K562 (cell line): ENCODE data around the gene MGST3. TPM values are rescaled to one million over a fixed set of nuclear protein-coding genes. Genes with fewer than 3 reads are reported as not detected.

Experiments used
- ARHGAP35 ChIP-seq: fragments of 450-650 bp; IDR thresholded peaks from 2 replicates; pipeline ENCODE4 v1.6.1; 2018; ENCODE audit not compliant: partially characterized antibody
- E2F1 ChIP-seq: sonication (generic); formaldehyde crosslinking; IDR thresholded peaks from 2 replicates; pipeline ENCODE4 v1.8.1; 2023; ENCODE audit warnings: mild to moderate bottlenecking, missing genetic modification reagents, moderate library complexity
- EP400 ChIP-seq: fragments of 450-650 bp; IDR thresholded peaks from 2 replicates; pipeline ENCODE4 v1.6.1; 2017; ENCODE audit warnings: antibody characterized with exemption, mild to moderate bottlenecking, moderate library complexity
- ERF ChIP-seq: fragments of 450-650 bp; formaldehyde crosslinking; IDR thresholded peaks from 2 replicates; pipeline ENCODE4 v1.4.0; 2020; ENCODE audit warnings: mild to moderate bottlenecking, mixed read lengths
- HDAC2 ChIP-seq: fragments of 450-650 bp; IDR thresholded peaks from 2 replicates; pipeline ENCODE4 v1.6.1; 2016; ENCODE audit warnings: mild to moderate bottlenecking
- HMBOX1 ChIP-seq: sonication (generic); IDR thresholded peaks from 2 replicates; pipeline ENCODE4 v1.6.1; 2016
- IRF2 ChIP-seq: sonication (generic); formaldehyde crosslinking; IDR thresholded peaks from 2 replicates; pipeline ENCODE4 v1.8.1; 2022; ENCODE audit warnings: mild to moderate bottlenecking, missing genetic modification reagents
- KDM2B ChIP-seq: fragments of 250-450 bp; sonication (Bioruptor Pico); IDR thresholded peaks from 2 replicates; pipeline ENCODE4 v1.8.0; 2021; ENCODE audit warnings: mild to moderate bottlenecking, moderate library complexity
- KDM4B ChIP-seq, 2 experiments: fragments of 450-650 bp in 1 of 2; sonication (generic) in 1 of 2; IDR thresholded peaks; 2 replicates each; pipeline ENCODE4 v1.6.1; 2016 to 2017; ENCODE audit warnings: borderline replicate concordance in 2 of 2, antibody characterized with exemption in 1 of 2, low read depth in 1 of 2, mild to moderate bottlenecking in 1 of 2
- KLF13 ChIP-seq: fragments of 450-650 bp; IDR thresholded peaks from 2 replicates; pipeline ENCODE4 v1.6.1; 2016; ENCODE audit warnings: missing genetic modification characterization, low read depth, mild to moderate bottlenecking, missing compliant biosample characterization, moderate library complexity, borderline replicate concordance
- MCM5 ChIP-seq: fragments of 450-650 bp; IDR thresholded peaks from 2 replicates; pipeline ENCODE4 v1.6.1; 2016; ENCODE audit warnings: low read depth
- MECOM ChIP-seq: fragments of 250-450 bp; sonication (Bioruptor Pico); IDR thresholded peaks from 2 replicates; pipeline ENCODE4 v1.8.0; 2022; ENCODE audit warnings: inconsistent platforms
- NFRKB ChIP-seq: fragments of 450-650 bp; IDR thresholded peaks from 2 replicates; pipeline ENCODE4 v1.6.1; 2016; ENCODE audit warnings: low read depth
- OTX1 ChIP-seq: fragments of 450-650 bp; formaldehyde crosslinking; IDR thresholded peaks from 2 replicates; pipeline ENCODE4 v1.4.0; 2022; ENCODE audit warnings: mild to moderate bottlenecking
- PHF20 ChIP-seq: fragments of 450-650 bp; IDR thresholded peaks from 2 replicates; pipeline ENCODE4 v1.6.1; 2018; ENCODE audit not compliant: partially characterized antibody
- PPARD ChIP-seq: fragments of 250-450 bp; sonication (Bioruptor Pico); IDR thresholded peaks from 2 replicates; pipeline ENCODE4 v1.8.0; 2022; ENCODE audit warnings: inconsistent platforms, mild to moderate bottlenecking, moderate library complexity
- RCOR1 ChIP-seq, 2 experiments: IDR thresholded peaks; 2 replicates each; pipeline ENCODE4 v1.6.1; 2012; ENCODE audit warnings: low read depth in 2 of 2, low read length in 2 of 2, borderline replicate concordance in 1 of 2, improper control_type of control experiment in 1 of 2
- RFX1 ChIP-seq: fragments of 450-650 bp; IDR thresholded peaks from 2 replicates; pipeline ENCODE4 v1.6.1; 2016; ENCODE audit warnings: mild to moderate bottlenecking, moderate library complexity
- SNIP1 ChIP-seq: fragments of 450-650 bp; IDR thresholded peaks from 2 replicates; pipeline ENCODE4 v1.7.1; 2017; ENCODE audit warnings: low read depth, mild to moderate bottlenecking
- TAF7 ChIP-seq: fragments of 450-650 bp; IDR thresholded peaks from 2 replicates; pipeline ENCODE4 v1.6.1; 2016; ENCODE audit warnings: missing genetic modification characterization, missing compliant biosample characterization
- TARDBP ChIP-seq: fragments of 450-650 bp; IDR thresholded peaks from 2 replicates; pipeline ENCODE4 v1.6.1; 2016
- USF1 ChIP-seq: sonication (generic); formaldehyde crosslinking; IDR thresholded peaks from 2 replicates; pipeline ENCODE4 v1.9.0; 2022; ENCODE audit warnings: mild to moderate bottlenecking, missing genetic modification reagents
- ZFP30 ChIP-seq: fragments of 250-450 bp; sonication (Bioruptor Pico); IDR thresholded peaks from 2 replicates; pipeline ENCODE4 v1.8.0; 2022; ENCODE audit warnings: moderate library complexity, mild to moderate bottlenecking, inconsistent platforms, borderline replicate concordance
- ZKSCAN1 ChIP-seq: fragments of 150-350 bp; IDR thresholded peaks from 2 replicates; pipeline ENCODE4 v1.6.1; 2016; ENCODE audit warnings: low read depth, low read length
- ZNF184 ChIP-seq: sonication (generic); formaldehyde crosslinking; IDR thresholded peaks from 2 replicates; pipeline ENCODE4 v1.5.0; 2020; ENCODE audit warnings: missing genetic modification reagents
- ZNF239 ChIP-seq: fragments of 250-450 bp; sonication (Bioruptor Pico); IDR thresholded peaks from 2 replicates; pipeline ENCODE4 v1.4.0; 2020; ENCODE audit warnings: mild to moderate bottlenecking
- ZNF324 ChIP-seq: fragments of 250-450 bp; sonication (Bioruptor Pico); IDR thresholded peaks from 2 replicates; pipeline ENCODE4 v1.4.0; 2020; ENCODE audit warnings: mild to moderate bottlenecking
- ZNF583 ChIP-seq: fragments of 250-450 bp; sonication (Bioruptor Pico); IDR thresholded peaks from 2 replicates; pipeline ENCODE4 v1.4.0; 2020
- polyA plus RNA-seq, 8 experiments: library from polyadenylated mRNA; depleted of rRNA in 4 of 8; stranded (reverse) in 5 of 8; unstranded in 3 of 8; fragments of >200 nt; fragmentation: Nextera tagmentation in 2 of 8; fragmentation: Illumina TruSeq in 1 of 8; extraction: Ambion mirVana in 2 of 8; extraction: Trizol in 1 of 8; gene quantifications; 2 replicates each; pipeline versions ENCODE4 v1.2.1 to v1.2.3, GENCODE V29; 2011 to 2014; ENCODE audit warnings: inconsistent platforms in 1 of 8, missing spikeins in 1 of 8
- total RNA-seq, 7 experiments: library from RNA; depleted of rRNA in 6 of 7; stranded (reverse); fragments of >200 nt in 6 of 7; fragmentation: Illumina TruSeq in 2 of 7; extraction: Trizol in 2 of 7; gene quantifications; 2 replicates each; pipeline versions ENCODE4 v1.2.1 to v1.2.3, GENCODE V29; 2011 to 2021; ENCODE audit warnings: low replicate concordance in 1 of 7
- TF ChIP-seq, protein P1 (sequence below): sonication (generic); formaldehyde crosslinking; IDR thresholded peaks from 2 replicates; pipeline ENCODE4 v1.8.0; 2022; ENCODE audit warnings: mild to moderate bottlenecking, missing genetic modification reagents

The MGST3 gene
- total and polyA plus RNA-seq, 9 of the 15 experiments (the other 6 are each of a cell fraction or from before 2014, with no cell fraction given), result 70.7 to 287 (median 105) TPM

DNA sequence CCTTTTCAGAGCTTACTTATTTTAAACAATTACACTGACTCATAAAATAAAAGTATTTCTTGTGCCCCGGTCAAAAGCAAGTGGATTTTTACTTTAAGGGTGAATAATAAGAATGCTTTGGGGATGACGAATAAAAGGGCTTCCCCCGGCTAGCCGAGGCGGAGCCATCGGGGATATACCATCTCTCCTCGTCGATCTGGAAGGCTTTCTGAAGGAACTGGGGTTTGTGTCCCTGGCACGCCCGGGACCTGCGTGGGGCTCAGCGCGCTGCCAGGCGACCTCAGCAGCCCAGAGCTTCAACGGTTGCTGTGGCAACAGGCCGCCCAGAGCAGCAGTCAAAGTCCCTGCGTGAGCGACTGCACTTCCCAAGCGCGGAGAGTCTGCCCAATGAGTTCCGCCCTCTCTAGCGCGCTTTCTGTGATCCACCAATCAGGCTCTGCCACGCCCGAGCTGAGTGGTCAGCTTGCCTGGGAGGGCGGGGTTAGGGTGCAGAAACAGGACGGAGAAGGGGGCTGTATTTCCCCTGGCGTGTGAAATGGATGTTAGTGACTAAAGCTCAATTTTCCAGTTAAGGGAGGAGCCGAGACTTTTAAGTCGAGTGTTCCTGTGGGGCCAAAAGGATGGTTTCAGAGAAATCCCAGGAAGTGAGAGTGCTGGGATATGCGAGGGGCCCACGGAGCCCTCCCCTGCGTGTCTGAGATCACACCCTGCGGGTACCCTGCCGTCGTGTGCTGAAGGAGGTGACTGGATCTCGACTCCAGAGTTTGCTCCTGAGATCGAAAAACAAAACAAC, 33.0 kb upstream of the MGST3 start (continued):
- TF ChIP-seq IRF2 (CRISPR knock-in tag) (no peak), TAF7 (tag) (0 out of 2 replicates have a peak, but pooled peaks have one; percentile 27), ZNF184 (no peak), TARDBP (peak; percentile 13; the same call in 1 of the 2 replicates), ERF (CRISPR knock-in tag) (no peak), ZNF239 (no peak), KLF13 (tag) (no peak), HMBOX1 (no peak), OTX1 (no peak), HDAC2 (peak; percentile 39; the same call in 1 of the 2 replicates), ZNF583 (no peak), ZKSCAN1 (no peak), ZNF324 (CRISPR knock-in tag) (no peak), KDM2B (CRISPR knock-in tag) (no peak), ARHGAP35 (no peak), ZFP30 (CRISPR knock-in tag) (no peak), RFX1 (peak; percentile 98), KDM4B (IDR thresholded peaks at IDR 0.05; ENCODE audit: borderline replicate concordance in 2 of 2, low read depth in 1 of 2) (no peak), PHF20 (no peak), USF1 (CRISPR knock-in tag) (0 out of 2 replicates have a peak, but pooled peaks have one; percentile 12), SNIP1 (no peak), MECOM (CRISPR knock-in tag) (peak; percentile 41; the same call in 1 of the 2 replicates), EP400 (peak; percentile 75; the same call in 1 of the 2 replicates), NFRKB (peak; percentile 56; the same call in 1 of the 2 replicates), MCM5 (no peak), RCOR1 (IDR thresholded peaks at IDR 0.05; ENCODE audit: borderline replicate concordance in 1 of 2, low read depth in 2 of 2, low read length in 2 of 2) (peak in 1 of 2 experiments; percentile 70; a peak in 1 of 4 replicates), E2F1 (peak; percentile 84), PPARD (CRISPR knock-in tag) (no peak)
- TF ChIP-seq, protein P1, sequence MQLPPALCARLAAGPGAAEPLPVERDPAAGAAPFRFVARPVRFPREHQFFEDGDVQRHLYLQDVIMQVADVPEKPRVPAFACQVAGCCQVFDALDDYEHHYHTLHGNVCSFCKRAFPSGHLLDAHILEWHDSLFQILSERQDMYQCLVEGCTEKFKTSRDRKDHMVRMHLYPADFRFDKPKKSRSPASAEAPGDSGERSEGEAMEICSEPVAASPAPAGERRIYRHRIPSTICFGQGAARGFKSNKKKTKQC (CRISPR knock-in tag), result no peak; the same call in 1 of the 2 replicates
